Keratinocyte (primary cell): Measurements from ENCODE around the gene RNF13.

ENCODE experiments used
- CTCF ChIP-seq, 3 experiments: IDR thresholded peaks in 1 of 3; conservative IDR thresholded peaks in 1 of 3; optimal IDR thresholded peaks in 1 of 3; 2 replicates in 2 of 3; 3 replicates in 1 of 3; pipeline versions ENCODE3 to v1.5.1; 2011; ENCODE audit warnings: low read length in 3 of 3, mild to moderate bottlenecking in 3 of 3, moderate library complexity in 2 of 3, control low read depth in 1 of 3, inconsistent platforms in 1 of 3; ENCODE audit not compliant: insufficient read depth in 2 of 3; ENCODE audit errors: extremely low read depth in 1 of 3
- EZH2 ChIP-seq: IDR thresholded peaks from one replicate; pipeline ENCODE4 v1.6.1; 2012; ENCODE audit warnings: inconsistent platforms, mild to moderate bottlenecking, low read length, moderate library complexity

- TF ChIP-seq CTCF (optimal IDR thresholded peaks at IDR 0.05 in 1 of 3, IDR thresholded peaks at IDR 0.05 in 1 of 3, conservative IDR thresholded peaks at IDR 0.05 in 1 of 3; ENCODE audit: extremely low read depth in 1 of 3, insufficient read depth in 2 of 3, low read length in 3 of 3) (no peak), EZH2 (no peak)
Measured at GRCh38 chr3:149816311-149816710, 3.3 kb downstream of the RNF13 start.
